ENCODE measurements around the gene CTSC. TPM values are rescaled to one million over a fixed set of nuclear protein-coding genes. Genes with fewer than 3 reads are reported as not detected.
"Not testable (repeated sequence)": the region's sequence is repeated elsewhere in the genome, so short reads cannot be mapped to it uniquely, and the experiment has no call there.

CTSC gene
- polyA plus RNA-seq, 1 donor, result 41.2 TPM

- DNase-seq, result no peak
These were observed 14.6 kb upstream of the CTSC start for GRCh38 chr11:88352139-88352538.

GRCh38 chr11:88348870-88349269 lies 11.3 kb upstream of the CTSC start:
- DNase-seq, result no peak

GRCh38 chr11:88345949-88346348 lies 8.4 kb upstream of the CTSC start:
- DNase-seq, result no peak

- no peak for DNase-seq
These were observed 7.9 kb upstream of the CTSC start for GRCh38 chr11:88345408-88345807.

- DNase-seq, result no peak
These were observed 7.3 kb upstream of the CTSC start for GRCh38 chr11:88344869-88345268.

- DNase-seq, result no peak
These were observed 4.2 kb upstream of the CTSC start for GRCh38 chr11:88341522-88342251.

- no peak for DNase-seq
These were observed 2.9 kb upstream of the CTSC start for GRCh38 chr11:88340366-88340935.

GRCh38 chr11:88337987-88338668 lies 592 bp upstream of the CTSC start:
- peak; percentile 42 for DNase-seq

GRCh38 chr11:88335284-88335683 lies 2.3 kb downstream of the CTSC start:
- no peak for DNase-seq

GRCh38 chr11:88333862-88334261 lies 3.7 kb downstream of the CTSC start:
- DNase-seq, result no peak

- no peak for DNase-seq
These were observed 4.7 kb downstream of the CTSC start for GRCh38 chr11:88332851-88333250.

- DNase-seq, result no peak
These were observed 6.6 kb downstream of the CTSC start for GRCh38 chr11:88330826-88331428.

- no peak for DNase-seq
These were observed 7.8 kb downstream of the CTSC start for GRCh38 chr11:88329563-88330250.

GRCh38 chr11:88327462-88328143 lies 9.9 kb downstream of the CTSC start:
- no peak for DNase-seq

- no peak for DNase-seq
These were observed 10.5 kb downstream of the CTSC start for GRCh38 chr11:88327061-88327460.

- no peak for DNase-seq
These were observed 11.4 kb downstream of the CTSC start for GRCh38 chr11:88326099-88326498.

- no peak for DNase-seq
These were observed 12.8 kb downstream of the CTSC start for GRCh38 chr11:88324562-88325345.

GRCh38 chr11:88322881-88323280 lies 14.7 kb downstream of the CTSC start:
- not testable (repeated sequence) for DNase-seq

- DNase-seq, result not testable (repeated sequence)
These were observed 16.1 kb downstream of the CTSC start for GRCh38 chr11:88321412-88321811.

- DNase-seq, result peak; percentile 73
These were observed 17.4 kb downstream of the CTSC start for GRCh38 chr11:88320149-88320559.

- no peak for DNase-seq
These were observed 19.5 kb downstream of the CTSC start for GRCh38 chr11:88318017-88318416.
